H9 (cell line): ENCODE data around the gene GMPPB. TPM values are rescaled to one million over a fixed set of nuclear protein-coding genes. Genes with fewer than 3 reads are reported as not detected.

Experiments used
- DNase-seq: peaks from one replicate; pipeline ENCODE4 v3.0.0-alpha.2; 2017
- H2AFZ ChIP-seq: one replicate; pipeline ENCODE4 v1.6.1; 2013; ENCODE audit warnings: mild to moderate bottlenecking, low read length, control low read depth, moderate library complexity
- H2AK5ac ChIP-seq: 2 replicates; pipeline ENCODE4 v1.6.1; 2013; ENCODE audit warnings: low read length, control low read depth, mixed read lengths; ENCODE audit not compliant: insufficient read length
- H2BK120ac ChIP-seq: one replicate; pipeline ENCODE4 v1.6.1; 2013; ENCODE audit warnings: low read depth, mild to moderate bottlenecking, low read length, control low read depth, inconsistent platforms; ENCODE audit not compliant: poor library complexity, severe bottlenecking
- H2BK12ac ChIP-seq: 2 replicates; pipeline ENCODE4 v1.6.1; 2013; ENCODE audit warnings: low read length, control low read depth, mixed read lengths, low read depth; ENCODE audit not compliant: insufficient read length
- H2BK15ac ChIP-seq: 2 replicates; pipeline ENCODE4 v1.6.1; 2013; ENCODE audit warnings: low read depth, low read length, control low read depth
- H2BK20ac ChIP-seq: one replicate; pipeline ENCODE4 v1.6.1; 2013; ENCODE audit warnings: low read depth, mild to moderate bottlenecking, low read length, control low read depth, inconsistent platforms; ENCODE audit not compliant: poor library complexity, severe bottlenecking
- H2BK5ac ChIP-seq: 2 replicates; pipeline ENCODE4 v1.6.1; 2013; ENCODE audit warnings: low read length, control low read depth, mixed read lengths; ENCODE audit not compliant: insufficient read length
- H3K14ac ChIP-seq: 2 replicates; pipeline ENCODE4 v1.6.1; 2013; ENCODE audit warnings: low read length, control low read depth; ENCODE audit not compliant: insufficient read depth
- H3K18ac ChIP-seq: 2 replicates; pipeline ENCODE4 v1.6.1; 2013; ENCODE audit warnings: low read depth, mild to moderate bottlenecking, mixed read lengths, low read length, control low read depth; ENCODE audit not compliant: insufficient read length
- H3K23ac ChIP-seq: 2 replicates; pipeline ENCODE4 v1.6.1; 2013; ENCODE audit warnings: low read length, control low read depth, mixed read lengths, low read depth; ENCODE audit not compliant: insufficient read length
- H3K23me2 ChIP-seq: 2 replicates; pipeline ENCODE4 v1.6.1; 2013; ENCODE audit warnings: low read depth, mild to moderate bottlenecking, mixed read lengths, low read length, control low read depth; ENCODE audit not compliant: insufficient read length, poor library complexity, severe bottlenecking
- H3K27ac ChIP-seq: 2 replicates; pipeline ENCODE4 v1.5.1; 2013; ENCODE audit warnings: low read length, control low read depth, mixed read lengths, low read depth; ENCODE audit not compliant: insufficient read length
- H3K27me3 ChIP-seq: 2 replicates; pipeline ENCODE4 v1.6.1; 2013; ENCODE audit warnings: low read length, control low read depth, inconsistent platforms; ENCODE audit not compliant: insufficient read depth
- H3K4ac ChIP-seq: 2 replicates; pipeline ENCODE4 v1.6.1; 2013; ENCODE audit warnings: low read depth, mild to moderate bottlenecking, control low read depth, inconsistent platforms, low read length, moderate library complexity
- H3K4me1 ChIP-seq: 2 replicates; pipeline ENCODE4 v1.6.1; 2013; ENCODE audit warnings: low read length, control low read depth, inconsistent platforms; ENCODE audit not compliant: insufficient read depth
- H3K4me2 ChIP-seq: 2 replicates; pipeline ENCODE4 v1.6.1; 2013; ENCODE audit warnings: low read length, control low read depth, mixed read lengths; ENCODE audit not compliant: insufficient read length, insufficient read depth
- H3K56ac ChIP-seq: 2 replicates; pipeline ENCODE4 v1.6.1; 2013; ENCODE audit warnings: low read depth, mild to moderate bottlenecking, mixed read lengths, low read length, control low read depth; ENCODE audit not compliant: insufficient read length
- H3K79me1 ChIP-seq: 2 replicates; pipeline ENCODE4 v1.6.1; 2013; ENCODE audit warnings: low read depth, mild to moderate bottlenecking, moderate library complexity, low read length, control low read depth, inconsistent platforms; ENCODE audit not compliant: insufficient read depth, poor library complexity, severe bottlenecking
- H3K79me2 ChIP-seq: 2 replicates; pipeline ENCODE4 v1.6.1; 2013; ENCODE audit warnings: low read length, control low read depth, inconsistent platforms; ENCODE audit not compliant: insufficient read depth
- H3K9ac ChIP-seq: 2 replicates; pipeline ENCODE4 v1.6.1; 2013; ENCODE audit warnings: low read length, control low read depth, mixed read lengths; ENCODE audit not compliant: insufficient read length; ENCODE audit errors: extremely low read depth
- H3K9me3 ChIP-seq: one replicate; pipeline ENCODE4 v1.6.1; 2013; ENCODE audit warnings: low read depth, low read length, inconsistent platforms; ENCODE audit not compliant: control insufficient read depth
- H3T11ph ChIP-seq: one replicate; pipeline ENCODE4 v1.6.1; 2013; ENCODE audit warnings: mild to moderate bottlenecking, low read length, control low read depth, inconsistent platforms
- H4K20me1 ChIP-seq: one replicate; pipeline ENCODE4 v1.6.1; 2013; ENCODE audit not compliant: control insufficient read depth, insufficient read length, insufficient read depth
- H4K5ac ChIP-seq: 2 replicates; pipeline ENCODE4 v1.6.1; 2013; ENCODE audit warnings: low read depth, mild to moderate bottlenecking, mixed read lengths, low read length, control low read depth; ENCODE audit not compliant: insufficient read length
- H4K8ac ChIP-seq: replicated peaks from 2 replicates; pipeline ENCODE4 v1.6.1; 2013; ENCODE audit warnings: low read length, control low read depth, mixed read lengths, low read depth; ENCODE audit not compliant: insufficient read length
- H4K91ac ChIP-seq: 2 replicates; pipeline ENCODE4 v1.6.1; 2013; ENCODE audit warnings: low read depth, mild to moderate bottlenecking, moderate library complexity, mixed read lengths, low read length, control low read depth; ENCODE audit not compliant: insufficient read length
- H3K27ac Mint-ChIP-seq, 3 experiments: 2 replicates in 2 of 3; 3 replicates in 1 of 3; pipeline ENCODE4 v1.8.0; 2020 to 2021; ENCODE audit warnings: mixed read lengths in 3 of 3, mild to moderate bottlenecking in 1 of 3, moderate library complexity in 1 of 3
- H3K27me3 Mint-ChIP-seq: 2 replicates; pipeline ENCODE4 v1.8.0; 2021; ENCODE audit warnings: low read depth, mild to moderate bottlenecking, moderate library complexity, mixed read lengths
- H3K36me3 Mint-ChIP-seq, 3 experiments: 2 replicates in 2 of 3; 3 replicates in 1 of 3; pipeline ENCODE4 v1.8.0; 2020 to 2021; ENCODE audit warnings: low read depth in 3 of 3, mixed read lengths in 3 of 3; ENCODE audit not compliant: insufficient read depth in 1 of 3
- H3K4me1 Mint-ChIP-seq, 2 experiments: 2 replicates each; pipeline ENCODE4 v1.8.0; 2020; ENCODE audit warnings: mixed read lengths in 2 of 2
- H3K4me3 Mint-ChIP-seq, 2 experiments: 2 replicates in 1 of 2; 3 replicates in 1 of 2; pipeline ENCODE4 v1.8.0; 2020 to 2021; ENCODE audit warnings: mild to moderate bottlenecking in 2 of 2, mixed read lengths in 2 of 2, moderate library complexity in 1 of 2
- H3K9me3 Mint-ChIP-seq, 2 experiments: 2 replicates in 1 of 2; 3 replicates in 1 of 2; pipeline ENCODE4 v1.8.0; 2020; ENCODE audit warnings: mild to moderate bottlenecking in 2 of 2, mixed read lengths in 2 of 2, moderate library complexity in 1 of 2
- CTCF ChIP-seq: fragments of 200-600 bp; sonication (generic); conservative IDR thresholded peaks from 3 replicates; pipeline ENCODE4 v1.8.0; 2021; ENCODE audit warnings: antibody characterized with exemption, mild to moderate bottlenecking
- WGBS: extraction: QIAGEN DNeasy Blood & Tissue Kit; methylation state at CpG from one replicate; pipeline ENCODE4 v1.1.7; 2013; ENCODE audit warnings: missing lambda C conversion rate, low lambda C conversion rate, mixed read lengths; ENCODE audit not compliant: insufficient read length; ENCODE audit errors: extremely low coverage; 5-methylcytosine and 5-hydroxymethylcytosine counted together
- total RNA-seq: library from RNA; stranded (reverse); gene quantifications from 2 replicates; pipeline ENCODE4 v1.2.1, GENCODE V29; 2021

Gene GMPPB
- total RNA-seq, 1 experiment from 2014 or later: 31.1 TPM

- Histone ChIP-seq H3K14ac (no peak overlapping the region), H3K79me2 (no peaks in the 10 kb centered on the region), H3K9ac (no peak overlapping the region), H2AK5ac (no peak overlapping the region), H3K27me3 (no peaks in the 10 kb centered on the region), H3K23ac (no peak overlapping the region), H4K5ac (no peak overlapping the region), H2BK20ac (no peak overlapping the region), H2AFZ (no peak overlapping the region), H3K18ac (no peak overlapping the region), H3K56ac (no peak overlapping the region), H3K79me1 (no peaks in the 10 kb centered on the region), H3K4me2 (no peak overlapping the region), H3K4ac (no peak overlapping the region), H3K4me1 (no peaks in the 10 kb centered on the region), H3K9me3 (no peaks in the 10 kb centered on the region), H4K20me1 (no peaks in the 10 kb centered on the region), H2BK15ac (no peak overlapping the region), H2BK120ac (no peak overlapping the region), H3T11ph (no peak overlapping the region), H4K91ac (no peak overlapping the region), H2BK12ac (no peak overlapping the region), H4K8ac (no peak overlapping the region), H3K23me2 (peaks cover under 1% of the 10 kb centered on the region), H2BK5ac (no peak overlapping the region), H3K27ac (no peak overlapping the region)
- TF ChIP-seq CTCF: no peak
- no peak for DNase-seq
- WGBS: no CpG with 5 or more reads among the region's 25 CpGs
- H3K27ac Mint-ChIP-seq: no peak overlapping the region
- peaks cover under 1 to 1% of the 10 kb centered on the region in 2 experiments for H3K4me1 Mint-ChIP-seq
- H3K9me3 Mint-ChIP-seq: no peaks in the 10 kb centered on the region
- H3K27me3 Mint-ChIP-seq: peaks cover under 1% of the 10 kb centered on the region; the same call in 1 of the 2 replicates
- no peak overlapping the region for H3K4me3 Mint-ChIP-seq
- peaks cover 0 to 11% (median 9%) of the 10 kb centered on the region in 3 experiments; a peak in 4 of 7 replicates for H3K36me3 Mint-ChIP-seq
Measured at GRCh38 chr3:49713336-49714105, 10.2 kb downstream of the GMPPB start.
